Progenitor cell of endocrine pancreas (in vitro differentiated cells): ENCODE measurements around the gene PRRX2. TPM values are rescaled to one million over a fixed set of nuclear protein-coding genes. Genes with fewer than 3 reads are reported as not detected.
"Not testable (repeated sequence)": the region's sequence is repeated elsewhere in the genome, so short reads cannot be mapped to it uniquely, and the experiment has no call there.

ENCODE experiments used
- DNase-seq: peaks from one replicate; pipeline ENCODE4 v3.0.0; 2021; ENCODE audit warnings: low spot score; ENCODE audit not compliant: unreplicated experiment
- H3K27ac Mint-ChIP-seq: 2 replicates; pipeline ENCODE4 v1.8.0; 2021; ENCODE audit warnings: mild to moderate bottlenecking, moderate library complexity, mixed read lengths
- H3K27me3 Mint-ChIP-seq: 2 replicates; pipeline ENCODE4 v1.8.0; 2021; ENCODE audit warnings: mixed read lengths
- H3K36me3 Mint-ChIP-seq: 2 replicates; pipeline ENCODE4 v1.8.0; 2022; ENCODE audit warnings: mixed read lengths; ENCODE audit not compliant: insufficient read depth
- H3K4me1 Mint-ChIP-seq: 2 replicates; pipeline ENCODE4 v1.8.0; 2021; ENCODE audit warnings: low read depth, mixed read lengths
- H3K4me3 Mint-ChIP-seq: 2 replicates; pipeline ENCODE4 v1.8.0; 2021; ENCODE audit warnings: low read depth, mild to moderate bottlenecking, moderate library complexity, mixed read lengths
- H3K9me3 Mint-ChIP-seq: 2 replicates; pipeline ENCODE4 v1.8.0; 2021; ENCODE audit warnings: low read depth, mixed read lengths
- total RNA-seq: library from RNA; stranded (reverse); gene quantifications from 2 replicates; pipeline ENCODE4 v1.2.1, GENCODE V29; 2021
- TF ChIP-seq, protein P1 (sequence below): fragments of 200-600 bp; sonication (generic); IDR thresholded peaks from one replicate; pipeline ENCODE4 v1.5.0; 2021; ENCODE audit warnings: antibody characterized with exemption, mild to moderate bottlenecking; ENCODE audit not compliant: unreplicated experiment

PRRX2 gene
- total RNA-seq, 1 donor from 2014 or later, result 0.79 TPM

DNA sequence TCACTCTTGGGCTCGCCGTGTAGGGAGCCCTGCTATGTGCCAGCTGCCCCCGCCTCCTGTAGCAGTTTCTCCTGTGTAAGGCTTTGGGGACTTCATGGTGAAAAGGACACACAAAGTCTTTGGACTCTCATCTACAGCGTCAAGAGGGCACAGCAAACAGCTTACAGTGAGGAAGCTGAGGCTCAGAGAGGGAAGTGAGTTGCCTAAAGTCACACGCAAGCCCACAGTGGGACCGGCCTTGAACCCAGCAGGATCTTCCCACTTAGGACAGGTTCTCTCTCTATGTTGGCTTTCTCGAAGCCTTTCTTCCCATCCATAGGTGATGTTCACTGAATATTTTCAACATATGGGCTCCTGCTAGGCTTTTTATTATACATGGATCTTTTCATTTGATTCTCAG, 9.8 kb upstream of the PRRX2 start:
- no peak for DNase-seq
- H3K9me3 Mint-ChIP-seq, result no peaks in the 10 kb centered on the region
- no peak overlapping the region for H3K27ac Mint-ChIP-seq
- H3K4me1 Mint-ChIP-seq, result peaks cover 9% of the 10 kb centered on the region
- no peak overlapping the region for H3K4me3 Mint-ChIP-seq
- no peaks in the 10 kb centered on the region for H3K36me3 Mint-ChIP-seq
- H3K27me3 Mint-ChIP-seq, result peaks cover 17% of the 10 kb centered on the region
- TF ChIP-seq, protein P1, sequence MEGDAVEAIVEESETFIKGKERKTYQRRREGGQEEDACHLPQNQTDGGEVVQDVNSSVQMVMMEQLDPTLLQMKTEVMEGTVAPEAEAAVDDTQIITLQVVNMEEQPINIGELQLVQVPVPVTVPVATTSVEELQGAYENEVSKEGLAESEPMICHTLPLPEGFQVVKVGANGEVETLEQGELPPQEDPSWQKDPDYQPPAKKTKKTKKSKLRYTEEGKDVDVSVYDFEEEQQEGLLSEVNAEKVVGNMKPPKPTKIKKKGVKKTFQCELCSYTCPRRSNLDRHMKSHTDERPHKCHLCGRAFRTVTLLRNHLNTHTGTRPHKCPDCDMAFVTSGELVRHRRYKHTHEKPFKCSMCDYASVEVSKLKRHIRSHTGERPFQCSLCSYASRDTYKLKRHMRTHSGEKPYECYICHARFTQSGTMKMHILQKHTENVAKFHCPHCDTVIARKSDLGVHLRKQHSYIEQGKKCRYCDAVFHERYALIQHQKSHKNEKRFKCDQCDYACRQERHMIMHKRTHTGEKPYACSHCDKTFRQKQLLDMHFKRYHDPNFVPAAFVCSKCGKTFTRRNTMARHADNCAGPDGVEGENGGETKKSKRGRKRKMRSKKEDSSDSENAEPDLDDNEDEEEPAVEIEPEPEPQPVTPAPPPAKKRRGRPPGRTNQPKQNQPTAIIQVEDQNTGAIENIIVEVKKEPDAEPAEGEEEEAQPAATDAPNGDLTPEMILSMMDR, result no peak

DNA sequence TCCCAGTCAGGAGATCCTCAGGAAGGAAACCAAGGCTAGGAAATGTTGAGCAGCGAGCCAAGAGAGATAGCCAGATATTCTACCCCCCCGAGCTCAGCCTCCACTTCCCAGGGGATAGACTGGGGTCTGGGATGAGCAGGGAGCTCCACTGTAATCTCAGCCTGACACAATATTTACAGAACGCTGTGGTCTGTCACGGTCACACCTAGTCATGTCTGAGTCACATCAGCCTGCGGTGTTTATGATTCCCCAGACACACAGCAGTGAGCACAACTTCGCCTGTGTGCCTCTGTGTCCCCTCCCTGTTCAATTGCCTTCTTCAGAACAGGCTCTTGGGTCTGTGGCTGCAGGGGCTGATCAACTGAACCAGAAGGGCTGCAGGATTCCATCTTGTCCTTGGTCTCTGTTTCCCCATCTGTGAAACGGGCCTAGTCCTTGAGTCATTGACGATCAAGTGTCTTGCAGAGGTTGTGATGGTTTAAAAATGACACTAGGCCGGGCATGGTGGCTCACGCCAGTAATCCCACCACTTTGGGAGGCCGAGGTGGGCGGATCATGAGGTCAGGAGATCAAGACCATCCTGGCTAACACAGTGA, 8.6 kb upstream of the PRRX2 start:
- H3K36me3 Mint-ChIP-seq, result no peaks in the 10 kb centered on the region
- peaks cover 24% of the 10 kb centered on the region for H3K27me3 Mint-ChIP-seq
- H3K4me1 Mint-ChIP-seq, result peaks cover 9% of the 10 kb centered on the region
- H3K4me3 Mint-ChIP-seq, result no peak overlapping the region
- no peaks in the 10 kb centered on the region for H3K9me3 Mint-ChIP-seq
- TF ChIP-seq, protein P1, result no peak
- DNase-seq, result no peak
- H3K27ac Mint-ChIP-seq, result no peak overlapping the region

DNA sequence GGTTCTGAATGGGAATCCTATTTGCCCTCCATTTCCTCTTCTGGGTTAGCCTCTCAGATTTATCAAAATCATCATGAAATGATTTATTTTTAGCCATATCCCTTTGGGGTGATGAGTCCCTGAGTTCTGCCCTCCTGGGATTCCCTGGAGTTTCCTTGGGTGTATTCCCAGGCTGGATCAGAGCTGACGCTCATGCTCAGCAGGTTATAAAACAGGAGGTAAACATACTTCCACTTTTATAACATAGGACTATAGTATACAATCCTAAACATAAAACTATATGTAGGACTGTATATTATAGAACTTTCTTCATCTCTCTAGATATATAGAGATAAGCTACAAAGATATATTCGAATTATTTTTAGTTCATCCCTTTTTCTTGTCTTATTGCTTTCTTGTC, 4.4 kb upstream of the PRRX2 start:
- H3K27me3 Mint-ChIP-seq, result peaks cover 28% of the 10 kb centered on the region
- no peaks in the 10 kb centered on the region for H3K4me1 Mint-ChIP-seq
- TF ChIP-seq, protein P1, result no peak
- no peak overlapping the region for H3K4me3 Mint-ChIP-seq
- H3K36me3 Mint-ChIP-seq, result no peaks in the 10 kb centered on the region
- H3K9me3 Mint-ChIP-seq, result no peaks in the 10 kb centered on the region
- DNase-seq, result no peak
- no peak overlapping the region for H3K27ac Mint-ChIP-seq

DNA sequence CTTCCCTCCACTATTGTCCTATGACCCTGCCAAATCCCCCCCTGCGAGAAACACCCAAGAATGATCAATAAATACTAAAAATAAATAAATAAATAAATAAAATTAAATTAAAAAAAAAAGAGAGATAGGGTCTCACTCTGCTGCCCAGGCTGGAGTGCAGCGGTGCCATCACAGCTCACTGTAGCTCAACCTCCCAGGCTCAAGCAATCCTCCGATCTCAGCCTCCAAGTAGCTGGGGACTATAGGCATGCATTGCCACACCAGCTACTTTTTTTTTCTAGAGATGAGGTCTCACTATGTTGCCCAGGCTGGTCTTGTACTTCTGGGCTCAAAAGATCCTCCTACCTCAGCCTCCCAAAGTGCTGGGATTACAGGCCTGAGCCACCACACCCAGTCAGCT, 3.2 kb upstream of the PRRX2 start:
- H3K4me1 Mint-ChIP-seq, H3K36me3 Mint-ChIP-seq, H3K27ac Mint-ChIP-seq, H3K9me3 Mint-ChIP-seq, DNase-seq, H3K4me3 Mint-ChIP-seq: not testable (repeated sequence)
- peaks cover 29% of the 10 kb centered on the region for H3K27me3 Mint-ChIP-seq

DNA sequence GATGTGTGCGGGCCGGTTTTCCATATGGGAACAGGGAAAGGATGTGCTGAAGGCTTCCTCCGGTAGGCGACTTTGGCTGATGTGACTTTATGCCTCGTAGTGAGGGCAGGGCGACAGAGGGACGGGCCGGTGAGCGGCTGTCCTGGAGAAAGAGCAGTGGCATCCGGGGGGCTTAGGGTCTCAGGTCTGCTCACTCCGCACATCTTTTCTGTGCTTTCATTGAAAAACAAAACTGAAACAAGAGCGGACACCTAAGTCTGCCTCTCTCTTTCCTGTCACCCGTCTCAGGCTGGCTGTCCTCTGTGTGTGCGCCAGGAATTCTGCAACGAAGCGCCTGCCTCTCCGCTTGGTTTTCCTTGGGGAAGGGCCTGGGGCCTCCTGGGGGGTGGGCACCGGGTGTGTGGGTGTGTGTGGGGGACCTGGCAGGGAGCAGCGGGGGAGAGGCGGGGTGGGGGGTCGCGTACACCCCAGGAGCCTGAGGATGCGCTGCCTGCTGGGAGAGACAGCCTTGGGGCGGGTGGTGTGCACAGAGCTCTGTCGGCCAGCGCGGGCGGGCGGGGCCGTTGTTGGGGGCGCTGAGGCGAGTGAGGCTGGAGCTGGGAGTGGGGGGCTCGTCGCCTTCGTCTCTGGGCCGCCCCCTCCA, 580 bp upstream of the PRRX2 start:
- Mint-ChIP-seq H3K27ac (no peak overlapping the region), H3K9me3 (no peaks in the 10 kb centered on the region), H3K4me1 (no peaks in the 10 kb centered on the region), H3K27me3 (peaks cover 35% of the 10 kb centered on the region), H3K36me3 (no peaks in the 10 kb centered on the region), H3K4me3 (peak overlapping the region; percentile 14)
- TF ChIP-seq, protein P1, result no peak
- no peak for DNase-seq
